SK-N-SH (cell line): Measurements from ENCODE around the gene TMPRSS6. TPM values are rescaled to one million over a fixed set of nuclear protein-coding genes. Genes with fewer than 3 reads are reported as not detected.
A peak's percentile ranks its signal among the peaks of the same experiment; 100 is the strongest.

ENCODE experiments used
- CTCF ChIA-PET: fragments of 300-600, 350-600 bp; formaldehyde crosslinking; extraction: SDS; loops from one replicate; lab custom pipeline; 2021; lab: Yijun Ruan, JAX
- POLR2A ChIA-PET: fragments of 350-600 bp; sonication (Branson Sonifier 250); formaldehyde crosslinking; extraction: SDS; loops from one replicate; lab custom pipeline; 2020; ENCODE audit warnings: antibody characterized with exemption, inconsistent platforms; lab: Yijun Ruan, JAX
- DNase-seq: peaks from one replicate; pipeline ENCODE4 v3.0.0; 2012
- H2AFZ ChIP-seq: fragments of 200-600 bp; sonication (generic); 2 replicates; pipeline ENCODE4 v1.8.1; 2016; ENCODE audit warnings: antibody characterized with exemption, mild to moderate bottlenecking, low read depth
- H3F3A ChIP-seq: fragments of 200-600 bp; sonication (generic); replicated peaks from 2 replicates; pipeline ENCODE3; 2016; ENCODE audit warnings: antibody characterized with exemption, mild to moderate bottlenecking; ENCODE audit not compliant: insufficient read depth
- H3K27ac ChIP-seq, 2 experiments: fragments of 200-500 bp in 1 of 2; fragments of 200-600 bp in 1 of 2; sonication (Bioruptor generic) in 1 of 2; sonication (generic), shearing (Covaris generic) in 1 of 2; 2 replicates each; pipeline versions ENCODE4 v1.5.1 to v1.6.1; 2014 to 2016; ENCODE audit warnings: low read depth in 2 of 2, inconsistent platforms in 1 of 2, low read length in 1 of 2, mild to moderate bottlenecking in 1 of 2, mixed read lengths in 1 of 2
- H3K27me3 ChIP-seq: fragments of 200-600 bp; sonication (generic), shearing (Covaris generic); 2 replicates; pipeline ENCODE4 v1.6.1; 2016; ENCODE audit warnings: mixed run types; ENCODE audit not compliant: insufficient read depth
- H3K36me3 ChIP-seq, 2 experiments: fragments of 200-500 bp in 1 of 2; fragments of 200-600 bp in 1 of 2; sonication (Bioruptor generic) in 1 of 2; sonication (generic) in 1 of 2; replicated peaks in 1 of 2; 2 replicates each; pipeline versions ENCODE3 to v1.5.1; 2014 to 2016; ENCODE audit warnings: low read length in 1 of 2, mild to moderate bottlenecking in 1 of 2; ENCODE audit not compliant: insufficient read depth in 2 of 2, control insufficient read depth in 1 of 2
- H3K4me1 ChIP-seq, 2 experiments: fragments of 200-500 bp in 1 of 2; fragments of 200-600 bp in 1 of 2; sonication (Bioruptor generic) in 1 of 2; sonication (generic), shearing (Covaris generic) in 1 of 2; 2 replicates each; pipeline versions ENCODE4 v1.5.1 to v1.6.1; 2014 to 2016; ENCODE audit warnings: low read depth in 1 of 2, low read length in 1 of 2, mixed run types in 1 of 2; ENCODE audit not compliant: insufficient read depth in 2 of 2, control insufficient read depth in 1 of 2
- H3K4me2 ChIP-seq: fragments of 200-600 bp; sonication (generic), shearing (Covaris generic); 2 replicates; pipeline ENCODE4 v1.6.1; 2017; ENCODE audit warnings: mixed run types
- H3K4me3 ChIP-seq, 2 experiments: fragments of 200-500 bp in 1 of 2; fragments of 200-600 bp in 1 of 2; sonication (Bioruptor generic) in 1 of 2; sonication (generic), shearing (Covaris generic) in 1 of 2; 2 replicates each; pipeline versions ENCODE4 v1.5.1 to v1.8.1; 2014 to 2016; ENCODE audit warnings: low read depth in 2 of 2, inconsistent platforms in 1 of 2, low read length in 1 of 2, mild to moderate bottlenecking in 1 of 2, mixed read lengths in 1 of 2, moderate library complexity in 1 of 2
- H3K79me2 ChIP-seq: fragments of 200-600 bp; sonication (generic); 2 replicates; pipeline ENCODE4 v1.8.1; 2017; ENCODE audit warnings: mild to moderate bottlenecking; ENCODE audit not compliant: insufficient read depth
- H3K9ac ChIP-seq: fragments of 200-600 bp; sonication (generic); 2 replicates; pipeline ENCODE4 v1.6.1; 2017; ENCODE audit warnings: mixed run types
- H3K9me2 ChIP-seq: fragments of 200-600 bp; sonication (generic); 2 replicates; pipeline ENCODE4 v1.6.1; 2017; ENCODE audit warnings: mixed run types
- H3K9me3 ChIP-seq: fragments of 200-600 bp; sonication (generic); 2 replicates; pipeline ENCODE4 v1.6.1; 2017; ENCODE audit warnings: mixed run types, mild to moderate bottlenecking, moderate library complexity
- H4K20me1 ChIP-seq: fragments of 200-600 bp; sonication (generic); 2 replicates; pipeline ENCODE4 v1.6.1; 2017; ENCODE audit warnings: mild to moderate bottlenecking, mixed run types; ENCODE audit not compliant: insufficient read depth
- CHD2 ChIP-seq: fragments of 150-350 bp; IDR thresholded peaks from 2 replicates; pipeline ENCODE4 v1.6.1; 2018; ENCODE audit warnings: low read length; ENCODE audit not compliant: partially characterized antibody
- CTCF ChIP-seq: fragments of 200-600 bp; sonication (generic); IDR thresholded peaks from 2 replicates; pipeline ENCODE4 v1.6.1; 2017; ENCODE audit warnings: antibody characterized with exemption, mild to moderate bottlenecking, moderate library complexity
- EZH2phosphoT487 ChIP-seq: fragments of 200-600 bp; sonication (generic); IDR thresholded peaks from 2 replicates; pipeline ENCODE4 v1.6.1; 2017; ENCODE audit warnings: low read depth, mixed run types, mild to moderate bottlenecking, antibody characterized with exemption, moderate library complexity, borderline replicate concordance
- FOSL2 ChIP-seq: IDR thresholded peaks from 2 replicates; pipeline ENCODE4 v1.4.0; 2012; ENCODE audit warnings: low read depth, mild to moderate bottlenecking, moderate library complexity, borderline replicate concordance
- FOXM1 ChIP-seq: IDR thresholded peaks from 2 replicates; pipeline ENCODE4 v1.4.0; 2012; ENCODE audit warnings: low read depth, mild to moderate bottlenecking
- NFIC ChIP-seq: IDR thresholded peaks from 2 replicates; pipeline ENCODE4 v1.4.0; 2012; ENCODE audit warnings: borderline replicate concordance
- NRF1 ChIP-seq: IDR thresholded peaks from 2 replicates; pipeline ENCODE4 v1.6.1; 2012; ENCODE audit warnings: low read depth, mild to moderate bottlenecking, low read length
- PBX3 ChIP-seq: IDR thresholded peaks from 2 replicates; pipeline ENCODE4; 2012
- RAD21 ChIP-seq: IDR thresholded peaks from 2 replicates; pipeline ENCODE4 v1.6.1; 2012; ENCODE audit warnings: mild to moderate bottlenecking, low read length
- RCOR1 ChIP-seq: fragments of 150-350 bp; IDR thresholded peaks from 2 replicates; pipeline ENCODE4 v1.6.1; 2017; ENCODE audit warnings: antibody characterized with exemption, low read length
- REST ChIP-seq: IDR thresholded peaks from 2 replicates; pipeline ENCODE4 v1.6.1; 2012; ENCODE audit warnings: mild to moderate bottlenecking, low read depth, low read length, moderate library complexity
- RFX5 ChIP-seq: IDR thresholded peaks from 2 replicates; pipeline ENCODE4 v1.6.1; 2012; ENCODE audit warnings: mild to moderate bottlenecking, improper control_type of control experiment, low read length
- SIN3A ChIP-seq: IDR thresholded peaks from 2 replicates; pipeline ENCODE4 v1.6.1; 2012; ENCODE audit warnings: low read depth, mild to moderate bottlenecking, low read length, moderate library complexity, borderline replicate concordance
- SMC3 ChIP-seq: IDR thresholded peaks from 2 replicates; pipeline ENCODE4 v1.6.1; 2012; ENCODE audit warnings: low read depth, low read length, improper control_type of control experiment
- TAF1 ChIP-seq: IDR thresholded peaks from 2 replicates; pipeline ENCODE4 v1.6.1; 2012; ENCODE audit warnings: low read depth, mild to moderate bottlenecking, low read length, moderate library complexity, borderline replicate concordance
- TEAD4 ChIP-seq: IDR thresholded peaks from 2 replicates; pipeline ENCODE4 v1.4.0; 2012; ENCODE audit warnings: mild to moderate bottlenecking, borderline replicate concordance; ENCODE audit not compliant: insufficient read depth
- YY1 ChIP-seq: IDR thresholded peaks from 2 replicates; pipeline ENCODE4 v1.4.0; 2012; ENCODE audit warnings: low read depth, mild to moderate bottlenecking
- ZBTB33 ChIP-seq: IDR thresholded peaks from 2 replicates; pipeline ENCODE4 v1.4.0; 2012; ENCODE audit warnings: low read depth, borderline replicate concordance
- WGBS: methylation state at CpG from one replicate; pipeline ENCODE4 v1.1.6; 2017; ENCODE audit warnings: low lambda C conversion rate; 5-methylcytosine and 5-hydroxymethylcytosine counted together
- polyA plus RNA-seq, 3 experiments: library from polyadenylated mRNA; depleted of rRNA; stranded (reverse); fragments of >200 nt; gene quantifications; 2 replicates each; pipeline ENCODE4 v1.2.3, GENCODE V29; 2012

Gene TMPRSS6
- polyA plus RNA-seq, 1 of the 3 experiments (the other 2 are of a cell fraction), result not detected

- POLR2A ChIA-PET, result interaction anchor here (0.5 kb wide), 1 partner anchor 358 kb away, joined by 3 read pairs; no protein-coding TSS in a partner anchor
Measured at GRCh38 chr22:37068859-37069258, 40.7 kb downstream of the TMPRSS6 start.

More at GRCh38 chr22:37068859-37069258, 40.7 kb downstream of the TMPRSS6 start:
- Histone ChIP-seq H3K9me3 (no peaks in the 10 kb centered on the region), H3K4me3 (no peak overlapping the region), H2AFZ (no peak overlapping the region), H3K4me2 (no peak overlapping the region), H3K4me1 (no peaks in the 10 kb centered on the region; a peak in 1 of 4 replicates), H3K27ac (no peak overlapping the region), H3K79me2 (no peaks in the 10 kb centered on the region), H4K20me1 (no peaks in the 10 kb centered on the region), H3F3A (no peaks in the 10 kb centered on the region), H3K36me3 (no peaks in the 10 kb centered on the region), H3K27me3 (peaks cover 23% of the 10 kb centered on the region; the same call in 1 of the 2 replicates), H3K9me2 (no peaks in the 10 kb centered on the region), H3K9ac (no peak overlapping the region)
- CTCF ChIA-PET, result interaction anchor here (0.9 to 1.2 kb wide), 2 partner anchors 9 to 295 kb away, joined by 3 read pairs; no protein-coding TSS in a partner anchor
- peak; percentile 64 for DNase-seq
- WGBS, result 33% methylated on average over 14 of the region's 36 CpGs
- TF ChIP-seq SIN3A (no peak), FOSL2 (no peak), TAF1 (no peak), FOXM1 (no peak), ZBTB33 (no peak), REST (no peak), NFIC (no peak), CTCF (no peak), RCOR1 (no peak), EZH2phosphoT487 (no peak), RFX5 (no peak), CHD2 (no peak), TEAD4 (no peak), NRF1 (no peak), YY1 (no peak), SMC3 (no peak), PBX3 (no peak), RAD21 (no peak)
